Measurements from ENCODE around the gene POU3F1.

Gene POU3F1

GRCh38 chr1:38027201-38028104 lies 19.1 kb downstream of the POU3F1 start:
- no peak for DNase-seq

- DNase-seq = peak; percentile 41
Measured at GRCh38 chr1:38026592-38027200, 19.9 kb downstream of the POU3F1 start.

GRCh38 chr1:38025664-38026063 lies 20.9 kb downstream of the POU3F1 start:
- DNase-seq = no peak

GRCh38 chr1:38025233-38025632 lies 21.4 kb downstream of the POU3F1 start:
- DNase-seq = no peak

- DNase-seq = no peak
Measured at GRCh38 chr1:38022810-38023209, 23.8 kb downstream of the POU3F1 start.

GRCh38 chr1:38021969-38022368 lies 24.6 kb downstream of the POU3F1 start:
- DNase-seq = no peak

- no peak for DNase-seq
Measured at GRCh38 chr1:38020396-38020795, 26.2 kb downstream of the POU3F1 start.

- DNase-seq = peak; percentile 61
Measured at GRCh38 chr1:38018864-38019343, 27.7 kb downstream of the POU3F1 start.

- no peak for DNase-seq
Measured at GRCh38 chr1:38015978-38016725, 30.4 kb downstream of the POU3F1 start.

GRCh38 chr1:38014724-38015424 lies 31.7 kb downstream of the POU3F1 start:
- DNase-seq = no peak

- DNase-seq = no peak
Measured at GRCh38 chr1:38014171-38014570, 32.4 kb downstream of the POU3F1 start.

- DNase-seq = no peak
Measured at GRCh38 chr1:38013227-38013622, 33.4 kb downstream of the POU3F1 start.

GRCh38 chr1:38012363-38013226 lies 34.0 kb downstream of the POU3F1 start, which contains the start of gene UTP11:
Gene UTP11, plus strand, starts transcription at chr1:38012734. Its CDS starts 69 bp downstream, at chr1:38012803.
- peak; percentile 97 for DNase-seq

- DNase-seq = no peak
Measured at GRCh38 chr1:38009841-38010180, 36.8 kb downstream of the POU3F1 start.

GRCh38 chr1:38009088-38009840 lies 37.3 kb downstream of the POU3F1 start:
- DNase-seq = peak; percentile 60

GRCh38 chr1:38006008-38006828 lies 40.4 kb downstream of the POU3F1 start:
- DNase-seq = no peak

- peak; percentile 56 for DNase-seq
Measured at GRCh38 chr1:38005195-38006007, 41.2 kb downstream of the POU3F1 start, which contains the start of gene FHL3. Gene FHL3, minus strand, starts transcription at chr1:38005514. Its CDS starts 6,102 bp downstream, at chr1:37999412.

- DNase-seq = no peak
Measured at GRCh38 chr1:38004284-38005108, 42.1 kb downstream of the POU3F1 start.

All from CD4-positive, alpha-beta T cell treated with Interleukin-17A for 1 hour (primary cell).